HepG2 (cell line): ENCODE measurements around the gene LRRC3. TPM values are rescaled to one million over a fixed set of nuclear protein-coding genes. Genes with fewer than 3 reads are reported as not detected.

ENCODE experiments used
- AGO1 ChIP-seq: fragments of 200-400 bp; formaldehyde crosslinking; IDR thresholded peaks from 2 replicates; pipeline ENCODE4 v1.6.1; 2017; ENCODE audit warnings: mild to moderate bottlenecking, low read depth, low read length, moderate library complexity; ENCODE audit not compliant: poor library complexity, severe bottlenecking
- DPF2 ChIP-seq: sonication (generic); formaldehyde crosslinking; IDR thresholded peaks from 2 replicates; pipeline ENCODE4 v1.4.0; 2020; ENCODE audit warnings: mild to moderate bottlenecking, low read depth, missing genetic modification reagents, borderline replicate concordance
- FOXO4 ChIP-seq: sonication (generic); formaldehyde crosslinking; conservative IDR thresholded peaks from 2 replicates; pipeline ENCODE4 v1.8.1; 2023; ENCODE audit warnings: missing genetic modification reagents
- GABPA ChIP-seq, 2 experiments: IDR thresholded peaks; 2 replicates each; pipeline ENCODE4 v1.6.1; 2011 to 2016; ENCODE audit warnings: low read depth in 2 of 2, low read length in 1 of 2, missing biosample characterization in 1 of 2, missing genetic modification characterization in 1 of 2
- PLRG1 ChIP-seq: fragments of 450-650 bp; conservative IDR thresholded peaks from 2 replicates; pipeline ENCODE4 v1.6.1; 2016
- SRSF4 ChIP-seq: fragments of 200-400 bp; formaldehyde crosslinking; IDR thresholded peaks from one replicate; pipeline ENCODE4 v1.6.1; 2018; ENCODE audit warnings: mild to moderate bottlenecking, low read depth, low read length, moderate library complexity; ENCODE audit not compliant: poor library complexity, severe bottlenecking
- TBX2 ChIP-seq: sonication (generic); formaldehyde crosslinking; IDR thresholded peaks from 2 replicates; pipeline ENCODE4 v1.5.0; 2020; ENCODE audit warnings: missing genetic modification reagents, mild to moderate bottlenecking, borderline replicate concordance
- ZFX ChIP-seq: sonication (generic); formaldehyde crosslinking; IDR thresholded peaks from 2 replicates; pipeline ENCODE4 v1.4.0; 2020; ENCODE audit warnings: mild to moderate bottlenecking, low read depth, missing genetic modification reagents, moderate library complexity
- ZNF224 ChIP-seq: sonication (generic); formaldehyde crosslinking; IDR thresholded peaks from 2 replicates; pipeline ENCODE4 v1.5.0; 2020; ENCODE audit warnings: mild to moderate bottlenecking, missing genetic modification reagents
- ZNF281 ChIP-seq: sonication (generic); formaldehyde crosslinking; IDR thresholded peaks from 2 replicates; pipeline ENCODE4 v1.4.0; 2020; ENCODE audit warnings: missing genetic modification reagents, borderline replicate concordance
- ZNF441 ChIP-seq: sonication (generic); formaldehyde crosslinking; IDR thresholded peaks from 2 replicates; pipeline ENCODE4 v1.7.0; 2021; ENCODE audit warnings: missing genetic modification reagents, borderline replicate concordance
- ZXDC ChIP-seq: sonication (generic); formaldehyde crosslinking; IDR thresholded peaks from 2 replicates; pipeline ENCODE4 v1.5.0; 2020; ENCODE audit warnings: mild to moderate bottlenecking, missing genetic modification reagents
- polyA plus RNA-seq, 8 experiments: library from polyadenylated mRNA; depleted of rRNA in 3 of 8; stranded (reverse) in 7 of 8; unstranded in 1 of 8; fragments of >200 nt; fragmentation: Illumina TruSeq in 4 of 8; extraction: Trizol in 4 of 8; gene quantifications; 2 replicates each; pipeline versions ENCODE4 v1.2.1 to v1.2.3, GENCODE V29; 2011 to 2016; ENCODE audit warnings: low read depth in 4 of 8, missing spikeins in 1 of 8, mixed read lengths in 1 of 8; ENCODE audit not compliant: insufficient read depth in 1 of 8
- total RNA-seq, 5 experiments: library from RNA; depleted of rRNA; stranded (reverse); fragments of >200 nt; fragmentation: Illumina TruSeq; extraction: Trizol; gene quantifications; 2 replicates each; pipeline ENCODE4 v1.2.3, GENCODE V29; 2016; ENCODE audit warnings: low read depth in 1 of 5
- TF ChIP-seq, protein P1 (sequence below): sonication (generic); formaldehyde crosslinking; IDR thresholded peaks from 2 replicates; pipeline ENCODE4 v1.5.0; 2020; ENCODE audit warnings: mild to moderate bottlenecking, low read depth, missing genetic modification reagents, borderline replicate concordance
- TF ChIP-seq, protein P2 (sequence below): sonication (generic); formaldehyde crosslinking; IDR thresholded peaks from 2 replicates; pipeline ENCODE4 v1.4.0; 2020; ENCODE audit warnings: missing genetic modification reagents

LRRC3 gene
- total and polyA plus RNA-seq, 2 of the 13 experiments (the other 11 are each of a cell fraction or from before 2014, with no cell fraction given) = 4.8 to 16.5 TPM

DNA sequence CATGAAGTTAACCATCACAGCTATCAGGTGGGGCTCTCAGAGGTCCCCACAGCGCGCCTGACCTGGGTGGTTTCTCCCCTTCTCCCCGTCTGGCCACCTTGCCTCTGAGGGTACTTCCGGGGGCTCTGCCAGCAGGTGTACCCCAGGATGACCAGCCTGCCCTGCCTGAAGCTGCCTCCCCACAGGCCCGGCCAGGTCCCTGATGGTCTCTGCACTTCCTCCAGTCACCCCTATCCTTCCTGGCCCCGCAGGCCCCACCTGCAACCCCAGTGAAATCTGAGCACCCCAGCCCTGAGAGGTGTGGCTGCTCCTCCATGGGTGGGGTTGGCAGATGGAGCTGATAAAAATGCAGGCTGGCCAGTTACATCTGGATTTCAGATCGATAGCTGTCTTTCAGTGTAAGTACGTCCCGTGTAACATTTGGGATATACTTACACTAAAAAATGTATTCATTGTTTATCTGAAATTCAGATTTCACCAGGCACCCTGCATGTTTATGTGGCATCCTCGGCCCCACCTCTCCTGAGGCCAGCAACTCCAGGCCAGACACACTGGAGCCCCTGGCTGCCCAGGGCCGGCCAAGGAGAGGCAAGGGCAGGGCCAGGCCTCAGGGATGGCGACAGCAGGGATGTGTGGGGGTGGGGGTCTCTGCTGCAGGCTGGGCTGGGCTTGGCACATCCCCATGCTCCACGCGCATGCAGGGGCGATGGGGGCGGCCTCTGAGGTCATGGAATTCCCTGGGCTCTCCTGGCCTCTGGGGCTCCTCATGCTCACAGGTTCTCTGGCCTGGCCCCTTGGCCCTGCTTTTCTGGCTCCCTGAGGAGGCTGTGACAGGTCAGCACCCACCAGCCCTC is 25.1 kb downstream of the LRRC3 start (continued):
- TF ChIP-seq AGO1 = peak; percentile 26
- no peak for TF ChIP-seq DPF2
- TF ChIP-seq ZXDC (CRISPR knock-in tag) = no peak
- TF ChIP-seq, protein P1, sequence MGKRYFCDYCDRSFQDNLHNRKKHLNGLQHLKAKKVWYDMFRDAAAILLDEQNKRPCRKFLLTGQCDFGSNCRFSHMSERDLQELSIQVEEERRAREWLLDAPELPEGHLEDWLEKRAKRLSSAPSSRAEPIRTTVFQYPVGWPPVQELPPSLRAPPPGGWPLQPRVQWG (CRISPR knock-in tag) = no peak
- no peak for TF ChIP-seq TBX2 (CRISPR knock-in tag)
- TF ChIP-seq ZNF281 = peak; percentile 45; the same call in 1 of the 2 replicates
- no peak for TF ChIP-seq SRSF4
- no peak for TF ChIP-seq PLRG1
- no peak for TF ChIP-seq ZNF224 (CRISPR knock-in tag)
- TF ChIP-seq GABPA (IDR thresholded peaks at IDR 0.05; ENCODE audit: low read depth, low read length) = no peak
- peak; percentile 35; the same call in 1 of the 2 replicates for TF ChIP-seq GABPA (CRISPR knock-in tag; IDR thresholded peaks at IDR 0.05; ENCODE audit: low read depth)
- TF ChIP-seq, protein P2, sequence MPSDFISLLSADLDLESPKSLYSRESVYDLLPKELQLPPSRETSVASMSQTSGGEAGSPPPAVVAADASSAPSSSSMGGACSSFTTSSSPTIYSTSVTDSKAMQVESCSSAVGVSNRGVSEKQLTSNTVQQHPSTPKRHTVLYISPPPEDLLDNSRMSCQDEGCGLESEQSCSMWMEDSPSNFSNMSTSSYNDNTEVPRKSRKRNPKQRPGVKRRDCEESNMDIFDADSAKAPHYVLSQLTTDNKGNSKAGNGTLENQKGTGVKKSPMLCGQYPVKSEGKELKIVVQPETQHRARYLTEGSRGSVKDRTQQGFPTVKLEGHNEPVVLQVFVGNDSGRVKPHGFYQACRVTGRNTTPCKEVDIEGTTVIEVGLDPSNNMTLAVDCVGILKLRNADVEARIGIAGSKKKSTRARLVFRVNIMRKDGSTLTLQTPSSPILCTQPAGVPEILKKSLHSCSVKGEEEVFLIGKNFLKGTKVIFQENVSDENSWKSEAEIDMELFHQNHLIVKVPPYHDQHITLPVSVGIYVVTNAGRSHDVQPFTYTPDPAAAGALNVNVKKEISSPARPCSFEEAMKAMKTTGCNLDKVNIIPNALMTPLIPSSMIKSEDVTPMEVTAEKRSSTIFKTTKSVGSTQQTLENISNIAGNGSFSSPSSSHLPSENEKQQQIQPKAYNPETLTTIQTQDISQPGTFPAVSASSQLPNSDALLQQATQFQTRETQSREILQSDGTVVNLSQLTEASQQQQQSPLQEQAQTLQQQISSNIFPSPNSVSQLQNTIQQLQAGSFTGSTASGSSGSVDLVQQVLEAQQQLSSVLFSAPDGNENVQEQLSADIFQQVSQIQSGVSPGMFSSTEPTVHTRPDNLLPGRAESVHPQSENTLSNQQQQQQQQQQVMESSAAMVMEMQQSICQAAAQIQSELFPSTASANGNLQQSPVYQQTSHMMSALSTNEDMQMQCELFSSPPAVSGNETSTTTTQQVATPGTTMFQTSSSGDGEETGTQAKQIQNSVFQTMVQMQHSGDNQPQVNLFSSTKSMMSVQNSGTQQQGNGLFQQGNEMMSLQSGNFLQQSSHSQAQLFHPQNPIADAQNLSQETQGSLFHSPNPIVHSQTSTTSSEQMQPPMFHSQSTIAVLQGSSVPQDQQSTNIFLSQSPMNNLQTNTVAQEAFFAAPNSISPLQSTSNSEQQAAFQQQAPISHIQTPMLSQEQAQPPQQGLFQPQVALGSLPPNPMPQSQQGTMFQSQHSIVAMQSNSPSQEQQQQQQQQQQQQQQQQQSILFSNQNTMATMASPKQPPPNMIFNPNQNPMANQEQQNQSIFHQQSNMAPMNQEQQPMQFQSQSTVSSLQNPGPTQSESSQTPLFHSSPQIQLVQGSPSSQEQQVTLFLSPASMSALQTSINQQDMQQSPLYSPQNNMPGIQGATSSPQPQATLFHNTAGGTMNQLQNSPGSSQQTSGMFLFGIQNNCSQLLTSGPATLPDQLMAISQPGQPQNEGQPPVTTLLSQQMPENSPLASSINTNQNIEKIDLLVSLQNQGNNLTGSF (CRISPR knock-in tag) = no peak
- peak; percentile 34; the same call in 1 of the 2 replicates for TF ChIP-seq ZFX (CRISPR knock-in tag)
- TF ChIP-seq FOXO4 = no peak
- no peak for TF ChIP-seq ZNF441 (CRISPR knock-in tag)
